Measurements from ENCODE around the gene DNM3.

DNA sequence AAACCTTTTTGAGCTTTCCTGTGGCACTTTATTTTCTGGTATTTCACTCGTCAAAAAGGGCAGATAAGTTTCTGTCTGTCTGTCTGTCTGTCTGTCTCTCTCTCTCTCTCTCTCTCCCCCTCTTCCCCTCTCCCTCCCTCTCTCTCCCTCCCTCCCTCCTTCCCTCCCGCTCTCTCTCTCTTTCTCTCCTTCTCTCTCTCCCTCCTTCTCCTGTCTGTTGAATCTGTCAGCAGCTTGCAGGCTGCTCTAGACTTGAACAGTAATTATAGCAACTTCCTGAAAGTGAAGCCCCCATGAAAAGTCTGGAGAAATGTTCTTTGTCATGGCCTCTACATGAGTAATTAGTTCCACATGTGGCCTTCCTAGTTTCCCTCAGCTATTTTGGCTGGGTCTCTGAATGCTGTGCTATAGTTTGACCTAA, 303.9 kb downstream of the DNM3 start:
- TF ChIP-seq CTCF (IDR thresholded peaks at IDR 0.05 in 2 of 3, conservative IDR thresholded peaks at IDR 0.05 in 1 of 3; ENCODE audit: control insufficient read depth in 2 of 3, extremely low read depth in 1 of 3, insufficient read depth in 1 of 3, low read depth in 3 of 3, low read length in 3 of 3) (no peak), SIN3A (IDR thresholded peaks at IDR 0.05; ENCODE audit: low read depth, low read length) (no peak), RAD21 (IDR thresholded peaks at IDR 0.05; ENCODE audit: insufficient read depth, low read depth, low read length) (no peak)

Measured in GM12878 (cell line).